Immature natural killer cell (primary cell): ENCODE results near the gene EMILIN3. TPM values are rescaled to one million over a fixed set of nuclear protein-coding genes. Genes with fewer than 3 reads are reported as not detected.

Experiments used
- DNase-seq, 3 donors: peaks; one replicate each; pipeline ENCODE4 v3.0.0; 2022; ENCODE audit warnings: mixed read lengths in 1 of 3
- H3K27ac Mint-ChIP-seq, 6 donors: one replicate each; pipeline ENCODE4 v1.8.0; 2020; ENCODE audit warnings: mixed read lengths in 6 of 6, mild to moderate bottlenecking in 5 of 6, inconsistent platforms in 4 of 6, moderate library complexity in 3 of 6
- H3K27me3 Mint-ChIP-seq, 3 donors: one replicate each; pipeline ENCODE4 v1.8.0; 2020 to 2021; ENCODE audit warnings: low read depth in 3 of 3, mild to moderate bottlenecking in 3 of 3, mixed read lengths in 3 of 3, moderate library complexity in 3 of 3, inconsistent platforms in 1 of 3
- H3K36me3 Mint-ChIP-seq, 3 donors: one replicate each; pipeline ENCODE4 v1.8.0; 2020; ENCODE audit warnings: mixed read lengths in 3 of 3, inconsistent platforms in 2 of 3, mild to moderate bottlenecking in 2 of 3
- H3K4me1 Mint-ChIP-seq, 2 donors: one replicate each; pipeline ENCODE4 v1.8.0; 2020; ENCODE audit warnings: inconsistent platforms in 2 of 2, mild to moderate bottlenecking in 2 of 2, mixed read lengths in 2 of 2, moderate library complexity in 1 of 2
- H3K4me3 Mint-ChIP-seq, 5 donors: one replicate each; pipeline ENCODE4 v1.8.0; 2020; ENCODE audit warnings: mild to moderate bottlenecking in 5 of 5, mixed read lengths in 5 of 5, inconsistent platforms in 3 of 5, moderate library complexity in 3 of 5
- H3K9me3 Mint-ChIP-seq, 6 donors: one replicate each; pipeline ENCODE4 v1.8.0; 2020; ENCODE audit warnings: mild to moderate bottlenecking in 6 of 6, mixed read lengths in 6 of 6, inconsistent platforms in 4 of 6, moderate library complexity in 3 of 6
- polyA plus RNA-seq, 3 donors: library from polyadenylated mRNA; unstranded; fragments of 300-500 nt; fragmentation: Illumina TruSeq; gene quantifications; one replicate each; pipeline ENCODE4 v1.2.3, GENCODE V29; 2021

The EMILIN3 gene
- polyA plus RNA-seq, 3 donors from 2014 or later: not detected

DNA sequence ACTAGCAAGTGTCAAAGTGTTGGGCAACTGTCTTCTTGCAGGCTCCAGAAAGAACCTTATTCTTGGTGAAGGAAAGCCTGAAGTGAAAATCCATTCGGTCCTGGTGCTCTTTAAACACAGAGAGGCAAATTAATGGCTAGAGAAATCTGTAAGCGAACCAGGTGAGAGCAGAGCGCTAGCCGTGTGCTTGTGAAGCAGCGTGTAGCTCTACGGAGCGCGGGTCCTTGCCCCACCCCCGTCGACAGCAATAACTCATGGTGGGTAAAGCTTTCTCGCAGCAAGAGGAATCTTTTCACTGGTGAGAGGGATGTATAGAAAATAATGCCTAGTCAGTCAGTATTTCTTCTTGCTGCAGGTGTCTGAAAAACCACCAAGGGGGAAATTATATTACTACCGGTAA, 37.0 kb upstream of the EMILIN3 start:
- H3K36me3 Mint-ChIP-seq: peaks cover 7 to 28% (median 16%) of the 10 kb centered on the region in 3 donors
- H3K27me3 Mint-ChIP-seq: peaks cover 0 to 5% (median 2%) of the 10 kb centered on the region in 3 donors
- H3K9me3 Mint-ChIP-seq: no peaks in the 10 kb centered on the region

DNA sequence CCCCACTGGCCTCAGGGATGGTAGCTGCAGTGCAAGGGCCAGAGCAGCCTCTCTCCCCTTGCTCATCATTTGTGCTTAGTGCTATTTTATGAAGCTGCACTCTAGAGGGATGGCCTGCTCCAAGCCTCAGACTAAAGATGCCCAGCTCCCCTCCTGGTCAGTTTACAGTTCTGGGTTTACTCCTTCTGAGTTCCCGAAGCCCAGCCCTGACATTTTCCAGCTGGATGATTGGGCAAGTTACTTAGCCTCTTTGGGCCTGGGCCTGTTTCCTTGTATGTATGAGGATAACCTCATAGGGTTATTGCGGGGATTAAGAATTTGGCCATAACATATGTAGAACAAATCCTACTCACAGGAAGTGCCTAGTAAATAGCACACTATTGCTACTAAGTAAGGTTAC, 31.8 kb upstream of the EMILIN3 start:
- DNase-seq: no peak
- peak overlapping the region in 1 of 6 donors; percentile 34 for H3K27ac Mint-ChIP-seq
- no peak overlapping the region for H3K4me3 Mint-ChIP-seq
- H3K36me3 Mint-ChIP-seq: peaks cover 0 to 9% (median 7%) of the 10 kb centered on the region in 3 donors
- no peaks in the 10 kb centered on the region for H3K4me1 Mint-ChIP-seq
- H3K27me3 Mint-ChIP-seq: peaks cover 0 to 1% (median 0%) of the 10 kb centered on the region in 3 donors
- H3K9me3 Mint-ChIP-seq: no peaks in the 10 kb centered on the region

More for the DNA sequence above, 37.0 kb upstream of the EMILIN3 start:
- DNase-seq: no peak
- Mint-ChIP-seq H3K4me3 (no peak overlapping the region), H3K4me1 (peaks cover 20 to 22% of the 10 kb centered on the region in 2 donors), H3K27ac (no peak overlapping the region)

DNA sequence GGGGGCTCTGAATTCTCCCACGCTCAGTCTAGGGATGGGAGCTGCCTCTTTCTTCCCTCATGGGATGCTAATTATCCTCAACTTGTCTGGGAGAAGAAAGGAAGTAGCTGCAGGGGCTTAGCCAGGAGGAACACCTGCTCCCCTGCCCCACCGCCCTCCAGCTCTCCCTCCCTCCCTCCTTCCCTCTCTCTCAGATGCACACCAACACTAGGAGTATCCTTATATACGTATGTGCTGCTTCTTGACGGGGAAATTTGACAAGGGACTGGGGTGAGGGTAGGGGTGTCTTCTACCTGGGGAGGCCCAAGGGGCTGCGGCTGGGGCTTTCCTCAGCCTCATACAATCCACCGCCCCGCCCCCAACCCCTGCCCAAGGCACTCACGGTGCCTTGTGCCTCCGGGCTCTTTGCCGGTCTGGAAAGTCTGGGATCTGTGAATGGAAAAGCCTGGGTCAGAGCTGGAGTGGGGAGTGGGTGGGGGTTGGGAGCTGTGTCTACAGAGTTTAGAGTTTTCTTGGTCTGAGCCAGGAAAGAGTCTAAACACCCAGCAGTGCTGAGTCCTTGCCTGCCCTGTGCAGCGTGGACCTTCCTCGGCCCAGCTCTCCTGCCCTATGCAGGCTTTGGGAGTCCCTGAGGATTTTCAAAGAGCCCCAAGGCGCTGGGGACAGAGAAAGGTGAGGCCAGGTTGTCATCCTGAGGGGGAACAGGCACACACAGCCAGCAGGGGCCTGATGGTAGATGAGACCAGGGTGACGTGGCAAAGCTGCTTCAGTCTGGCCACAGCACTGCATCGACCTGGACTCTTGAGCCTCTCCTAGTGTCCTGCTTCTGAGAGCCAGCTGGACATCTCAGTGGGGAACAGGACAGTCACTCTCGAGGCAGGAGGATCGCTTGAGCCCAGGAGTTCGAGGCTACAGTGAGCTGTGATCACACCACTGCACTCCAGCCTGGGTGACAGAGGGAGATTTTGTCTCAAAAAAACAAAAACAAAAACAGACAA, 29.3 kb upstream of the EMILIN3 start:
- no peaks in the 10 kb centered on the region for H3K9me3 Mint-ChIP-seq
- H3K27me3 Mint-ChIP-seq: peaks cover 0 to 3% (median 1%) of the 10 kb centered on the region in 3 donors
- H3K4me1 Mint-ChIP-seq: no peaks in the 10 kb centered on the region
- H3K4me3 Mint-ChIP-seq: no peak overlapping the region
- no peak overlapping the region for H3K27ac Mint-ChIP-seq
- H3K36me3 Mint-ChIP-seq: no peaks in the 10 kb centered on the region
- no peak for DNase-seq

DNA sequence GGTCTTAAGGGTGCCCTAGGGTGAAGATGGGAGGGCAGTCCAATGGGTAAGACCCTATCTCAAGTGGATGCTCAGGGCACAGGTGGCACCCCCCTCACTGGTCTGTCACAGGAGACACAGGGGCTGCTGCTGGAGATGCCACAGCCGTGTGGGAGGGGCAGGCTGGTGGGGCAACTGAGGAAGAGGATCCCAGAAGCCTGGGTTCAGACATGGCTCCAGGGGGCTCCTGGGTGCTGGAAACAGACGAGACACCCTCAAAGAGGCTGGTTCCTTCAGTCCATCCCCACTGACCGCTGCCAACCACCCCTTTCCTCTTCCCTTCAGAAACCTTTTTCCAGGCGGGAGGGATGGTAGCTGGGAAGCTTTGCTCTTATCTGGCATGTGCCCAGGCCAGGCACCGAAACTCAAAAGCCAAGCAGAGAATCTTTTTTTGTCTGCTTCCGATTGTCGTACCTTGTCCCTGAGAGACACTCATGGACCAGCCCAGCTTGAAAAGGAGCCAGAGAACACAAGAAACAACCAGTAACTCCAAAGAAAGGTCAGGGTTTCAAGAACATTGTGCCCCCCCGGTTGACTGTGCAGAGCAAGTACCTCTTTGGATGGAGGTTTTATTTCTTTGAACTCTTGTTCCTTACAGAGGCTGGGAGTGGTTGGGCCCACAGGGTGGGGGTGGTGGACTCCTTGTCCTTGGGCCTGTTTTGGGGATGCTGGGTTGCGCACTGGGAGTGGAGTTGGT, 28.5 kb upstream of the EMILIN3 start:
- H3K4me1 Mint-ChIP-seq: no peaks in the 10 kb centered on the region
- no peak overlapping the region for H3K4me3 Mint-ChIP-seq
- no peak for DNase-seq
- no peak overlapping the region for H3K27ac Mint-ChIP-seq
- no peaks in the 10 kb centered on the region for H3K9me3 Mint-ChIP-seq
- H3K36me3 Mint-ChIP-seq: no peaks in the 10 kb centered on the region
- peaks cover 1 to 3% (median 3%) of the 10 kb centered on the region in 3 donors for H3K27me3 Mint-ChIP-seq

DNA sequence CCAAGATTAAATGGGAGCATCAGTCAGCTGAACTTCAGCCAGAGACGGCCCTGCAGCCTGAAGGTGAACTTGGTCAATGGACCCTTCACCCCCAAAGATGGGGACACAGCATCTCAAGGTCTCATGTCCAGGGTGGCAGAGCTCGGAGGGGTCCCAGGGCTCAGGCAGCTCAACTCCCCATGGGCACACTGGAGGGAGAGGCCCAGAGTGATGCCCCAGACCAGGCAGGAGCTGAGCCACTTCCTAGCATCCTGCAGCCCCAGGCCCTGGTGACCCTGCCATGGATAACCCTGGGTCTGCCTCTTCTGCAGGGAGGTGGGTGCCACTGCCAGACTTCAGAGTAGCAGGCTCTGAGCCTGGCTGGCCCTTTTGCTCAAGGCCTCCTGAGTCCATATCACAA, 27.5 kb upstream of the EMILIN3 start:
- no peak overlapping the region for H3K27ac Mint-ChIP-seq
- DNase-seq: no peak
- H3K27me3 Mint-ChIP-seq: peaks cover 1 to 5% (median 3%) of the 10 kb centered on the region in 3 donors
- no peaks in the 10 kb centered on the region for H3K4me1 Mint-ChIP-seq
- no peaks in the 10 kb centered on the region for H3K9me3 Mint-ChIP-seq
- H3K4me3 Mint-ChIP-seq: no peak overlapping the region
- H3K36me3 Mint-ChIP-seq: no peaks in the 10 kb centered on the region

DNA sequence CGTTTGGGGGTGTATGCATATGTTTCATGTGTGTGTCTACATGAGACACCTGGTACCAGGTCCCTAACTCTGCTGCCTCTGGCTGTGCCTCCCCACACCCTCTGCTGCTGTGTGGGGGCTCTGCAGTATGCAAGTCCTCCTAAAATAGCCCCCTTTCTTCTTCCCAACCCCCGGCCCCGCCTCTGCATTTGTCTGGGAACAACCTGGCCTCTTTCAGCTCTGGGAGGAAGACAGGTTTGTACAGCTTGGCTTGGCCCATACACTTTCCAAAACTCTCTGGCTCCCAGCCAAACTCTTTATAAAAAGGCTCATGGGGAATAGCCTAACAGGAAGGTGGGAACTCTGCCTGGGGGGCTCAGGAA, 27.1 kb upstream of the EMILIN3 start:
- DNase-seq: no peak
- Mint-ChIP-seq H3K4me3 (no peak overlapping the region), H3K9me3 (no peaks in the 10 kb centered on the region), H3K27me3 (peaks cover 1 to 5% (median 3%) of the 10 kb centered on the region in 3 donors), H3K36me3 (no peaks in the 10 kb centered on the region), H3K4me1 (no peaks in the 10 kb centered on the region), H3K27ac (no peak overlapping the region)

DNA sequence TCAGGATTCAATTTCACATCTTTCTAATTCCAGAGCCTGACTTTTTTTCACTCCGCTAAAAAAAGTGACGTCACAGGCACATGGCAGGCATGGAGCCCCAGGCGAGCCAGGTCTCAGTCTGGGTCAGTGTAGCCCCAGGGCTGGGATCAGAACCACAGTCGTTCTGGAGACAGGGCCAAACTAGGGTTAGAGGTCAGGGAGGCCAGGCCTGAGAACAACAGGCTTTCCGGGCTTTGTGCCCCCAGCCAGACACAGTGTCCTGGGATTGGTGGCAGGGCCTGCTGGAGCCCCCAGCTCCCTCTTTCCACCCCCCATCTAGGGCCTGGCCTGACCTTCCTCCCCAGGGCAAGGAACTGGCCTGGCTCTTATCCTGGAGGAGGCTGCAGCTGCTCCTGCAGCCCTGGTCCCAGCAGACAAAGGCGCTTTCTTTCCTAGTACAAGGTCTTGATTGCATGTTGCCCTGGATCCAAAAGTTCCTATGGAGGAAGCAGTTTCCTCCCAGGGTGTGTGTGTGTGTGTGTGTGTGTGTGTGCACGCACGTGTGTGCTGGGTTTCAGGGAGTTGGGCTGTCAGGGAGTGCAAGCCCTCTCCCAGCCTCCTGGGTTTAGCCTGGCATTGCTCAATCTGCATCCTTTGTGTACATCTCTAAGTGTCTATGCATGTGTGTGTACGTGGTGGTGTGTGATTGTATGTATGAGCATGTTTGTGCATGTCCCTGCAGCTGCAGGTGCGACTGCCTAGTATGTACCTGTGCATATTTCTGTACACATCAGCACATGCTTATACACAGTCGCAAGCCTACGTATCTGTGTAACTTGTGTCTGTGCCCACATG, 26.5 kb upstream of the EMILIN3 start:
- Mint-ChIP-seq H3K4me3 (no peak overlapping the region), H3K27ac (no peak overlapping the region), H3K36me3 (no peaks in the 10 kb centered on the region), H3K27me3 (peaks cover 1 to 5% (median 3%) of the 10 kb centered on the region in 3 donors), H3K9me3 (no peaks in the 10 kb centered on the region), H3K4me1 (no peaks in the 10 kb centered on the region)
- DNase-seq: no peak

DNA sequence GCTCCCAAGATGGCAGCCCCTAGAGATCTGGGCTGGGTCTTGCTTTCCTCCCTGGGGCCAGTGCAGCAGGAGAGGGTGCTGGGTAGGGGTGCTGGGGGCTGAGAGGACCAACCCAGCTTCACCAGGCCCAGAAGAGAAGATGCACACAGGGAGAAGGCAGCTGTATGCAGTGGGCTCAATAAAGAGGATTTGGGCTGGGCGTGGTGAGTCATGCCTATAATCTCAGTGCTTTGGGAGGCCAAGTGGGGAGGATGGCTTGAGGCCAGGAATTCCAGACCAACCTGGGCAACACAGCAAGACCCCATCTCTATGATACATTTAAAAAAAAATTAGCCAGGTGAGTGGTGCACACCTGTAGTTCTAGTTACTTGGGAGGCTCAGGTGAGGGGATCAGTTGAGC, 25.7 kb upstream of the EMILIN3 start:
- no peak for DNase-seq
- no peak overlapping the region for H3K4me3 Mint-ChIP-seq
- no peaks in the 10 kb centered on the region for H3K9me3 Mint-ChIP-seq

DNA sequence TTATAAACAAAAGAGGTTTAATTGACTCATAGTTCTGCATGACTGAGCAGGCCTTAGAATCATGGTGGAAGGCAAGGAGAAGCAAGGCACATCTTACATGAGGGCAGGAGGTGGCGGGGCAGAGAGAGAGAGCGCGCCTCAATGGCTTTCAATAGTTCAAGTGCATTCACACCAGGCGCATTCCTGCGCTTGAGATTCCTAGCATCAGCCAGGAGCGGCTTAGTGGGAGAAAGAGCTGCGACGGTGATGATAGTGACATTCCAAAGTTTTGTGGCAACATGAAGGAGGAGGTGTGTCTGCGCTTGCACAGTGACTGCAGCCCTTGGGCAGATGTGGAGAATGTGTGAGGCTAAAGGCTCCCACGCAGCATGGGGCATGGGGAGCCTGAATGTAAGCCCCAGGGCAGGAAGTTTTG, 25.0 kb upstream of the EMILIN3 start:
- H3K9me3 Mint-ChIP-seq: no peaks in the 10 kb centered on the region
- no peak for DNase-seq
- no peak overlapping the region for H3K27ac Mint-ChIP-seq
- H3K4me3 Mint-ChIP-seq: no peak overlapping the region
- no peaks in the 10 kb centered on the region for H3K36me3 Mint-ChIP-seq
- peaks cover 0 to 5% (median 3%) of the 10 kb centered on the region in 3 donors for H3K27me3 Mint-ChIP-seq
- H3K4me1 Mint-ChIP-seq: no peaks in the 10 kb centered on the region

More for the DNA sequence above, 25.7 kb upstream of the EMILIN3 start:
- H3K4me1 Mint-ChIP-seq: no peaks in the 10 kb centered on the region
- no peaks in the 10 kb centered on the region for H3K36me3 Mint-ChIP-seq
- no peak overlapping the region for H3K27ac Mint-ChIP-seq
- H3K27me3 Mint-ChIP-seq: peaks cover 0 to 5% (median 3%) of the 10 kb centered on the region in 3 donors

DNA sequence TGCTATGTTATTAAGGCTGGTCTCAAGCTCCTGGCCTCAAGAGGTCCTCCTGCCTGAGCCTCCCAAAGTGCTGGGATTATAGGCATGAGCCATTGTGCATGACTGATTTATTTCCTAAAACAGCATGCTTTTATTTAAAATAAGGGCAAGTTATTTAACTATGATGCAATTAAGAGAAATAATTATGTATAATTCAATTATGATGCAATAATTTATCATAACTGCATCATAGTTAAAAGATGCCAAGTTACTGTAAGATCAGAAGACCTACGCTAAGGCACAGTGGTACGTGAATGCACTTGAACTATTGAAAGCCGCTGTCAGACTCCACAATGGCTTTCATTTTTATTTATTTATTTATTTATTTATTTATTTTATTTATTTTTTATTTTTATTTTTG, 24.3 kb upstream of the EMILIN3 start:
- peaks cover 0 to 8% (median 3%) of the 10 kb centered on the region in 3 donors for H3K27me3 Mint-ChIP-seq
- DNase-seq: no peak
- no peak overlapping the region for H3K27ac Mint-ChIP-seq
- H3K9me3 Mint-ChIP-seq: no peaks in the 10 kb centered on the region
- no peak overlapping the region for H3K4me3 Mint-ChIP-seq
- H3K36me3 Mint-ChIP-seq: no peaks in the 10 kb centered on the region
- no peaks in the 10 kb centered on the region for H3K4me1 Mint-ChIP-seq

DNA sequence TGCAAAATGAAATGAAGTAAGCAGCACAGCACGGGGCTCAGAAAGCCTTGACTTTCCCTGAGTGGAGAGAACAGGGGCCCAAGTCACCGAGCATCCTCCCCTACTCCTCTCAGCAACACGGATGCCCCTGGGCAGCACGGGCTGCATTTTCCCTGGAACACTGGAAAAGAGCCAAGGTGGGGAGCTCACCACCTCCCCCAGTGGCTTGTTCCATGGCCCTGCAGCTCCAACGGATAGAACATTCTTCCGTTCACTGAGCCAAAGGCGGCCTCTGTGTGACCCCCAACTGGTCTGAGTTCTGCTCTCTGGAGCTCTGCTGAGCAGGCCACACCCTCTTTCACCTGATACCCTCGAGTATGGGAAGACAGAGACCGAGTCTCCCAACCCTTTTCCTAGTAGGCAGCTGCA, 20.8 kb upstream of the EMILIN3 start:
- Mint-ChIP-seq H3K27ac (peak overlapping the region in 1 of 6 donors; percentile 23), H3K9me3 (no peaks in the 10 kb centered on the region), H3K36me3 (no peaks in the 10 kb centered on the region), H3K4me3 (no peak overlapping the region), H3K4me1 (no peaks in the 10 kb centered on the region), H3K27me3 (peaks cover 3 to 14% (median 3%) of the 10 kb centered on the region in 3 donors)
- no peak for DNase-seq

DNA sequence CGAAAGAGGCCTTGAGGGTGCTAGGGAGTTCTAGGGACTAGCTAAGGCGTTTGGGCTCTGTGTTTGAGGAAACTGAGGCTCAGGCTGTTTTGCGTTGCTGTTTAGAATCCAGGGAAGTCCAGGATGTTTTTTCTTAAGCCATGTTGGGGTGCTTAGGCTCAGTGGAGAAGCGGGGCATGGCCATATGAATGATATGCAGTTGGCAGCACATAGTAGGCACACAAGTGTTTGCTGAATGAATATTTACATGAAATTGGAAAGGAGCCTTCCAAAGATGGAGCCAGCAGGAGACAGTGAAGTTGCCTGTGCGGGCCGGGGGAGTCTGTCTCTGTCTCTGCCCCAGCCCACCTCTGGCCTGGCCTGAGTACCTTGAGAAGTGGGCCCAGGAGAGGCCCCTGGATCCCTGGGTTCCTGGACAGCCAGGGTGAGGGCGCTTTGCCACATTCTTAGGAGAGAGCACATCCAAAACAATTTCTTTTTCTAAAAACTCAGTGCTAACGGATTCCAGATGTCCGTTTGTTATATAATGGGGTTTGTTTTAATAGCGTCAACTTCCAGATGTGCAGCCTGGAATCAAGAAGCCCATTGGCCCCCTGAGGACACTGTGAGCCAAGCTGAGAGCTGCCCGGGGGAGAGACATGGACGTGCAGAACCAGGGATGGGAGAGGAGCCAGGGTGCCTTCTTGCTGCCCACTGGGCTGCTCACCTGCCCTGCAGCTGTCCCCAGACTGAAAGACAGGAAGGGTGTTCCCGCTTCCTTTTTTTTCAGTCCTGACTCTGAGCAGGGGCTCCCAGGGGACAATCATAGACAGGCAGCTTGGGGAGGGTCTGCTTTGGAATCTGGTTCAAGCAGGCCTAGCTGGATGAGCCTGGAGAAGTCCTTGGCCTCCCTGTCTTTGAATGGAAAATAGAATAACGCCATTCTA, 20.1 kb upstream of the EMILIN3 start:
- no peaks in the 10 kb centered on the region for H3K9me3 Mint-ChIP-seq
- no peaks in the 10 kb centered on the region for H3K36me3 Mint-ChIP-seq
- H3K4me3 Mint-ChIP-seq: no peak overlapping the region
- H3K4me1 Mint-ChIP-seq: no peaks in the 10 kb centered on the region
- H3K27ac Mint-ChIP-seq: no peak overlapping the region
- H3K27me3 Mint-ChIP-seq: peaks cover 0 to 14% (median 3%) of the 10 kb centered on the region in 3 donors
- DNase-seq: no peak
